Esophagus squamous epithelium (tissue), 4 donors: Measurements from ENCODE around the gene CTRL.

Source experiments
- CTCF ChIP-seq, 6 experiments: fragments of 450-650 bp in 4 of 6; fragments of 200-600 bp in 2 of 6; sonication (generic) in 2 of 6; IDR thresholded peaks; one replicate each; pipeline ENCODE4 v1.5.1; 2016 to 2019; ENCODE audit warnings: antibody characterized with exemption in 6 of 6, mild to moderate bottlenecking in 4 of 6, moderate library complexity in 4 of 6
- POLR2A ChIP-seq, 4 donors: fragments of 450-650 bp; IDR thresholded peaks; one replicate each; pipeline ENCODE4 v1.6.1; 2017; ENCODE audit warnings: antibody characterized with exemption in 4 of 4, mild to moderate bottlenecking in 4 of 4, moderate library complexity in 3 of 4

- TF ChIP-seq CTCF (IDR thresholded peaks at IDR 0.05) = no peak
- TF ChIP-seq POLR2A (IDR thresholded peaks at IDR 0.05) = no peak
Measured at GRCh38 chr16:67946966-67947558, 15.4 kb upstream of the CTRL start.
